KMS-11 (cell line): Measurements from ENCODE around the gene TSC22D3.

Experiments
- H2AFZ ChIP-seq: fragments of 200-600 bp; sonication (generic); 2 replicates; pipeline ENCODE4 v1.6.1; 2016; ENCODE audit warnings: antibody characterized with exemption, mixed run types, low read depth
- H3K27ac ChIP-seq: fragments of 200-600 bp; sonication (generic); 2 replicates; pipeline ENCODE4 v1.6.1; 2016; ENCODE audit warnings: mild to moderate bottlenecking, mixed run types
- H3K27me3 ChIP-seq: fragments of 200-600 bp; sonication (generic); 2 replicates; pipeline ENCODE4 v1.6.1; 2017; ENCODE audit warnings: mild to moderate bottlenecking, low read depth, mixed run types, moderate library complexity; ENCODE audit not compliant: insufficient read depth
- H3K36me3 ChIP-seq: fragments of 200-600 bp; sonication (generic); 2 replicates; pipeline ENCODE4 v1.6.1; 2017; ENCODE audit warnings: mild to moderate bottlenecking, mixed run types; ENCODE audit not compliant: insufficient read depth
- H3K4me1 ChIP-seq: fragments of 200-600 bp; sonication (generic); 2 replicates; pipeline ENCODE4 v1.6.1; 2016; ENCODE audit warnings: mild to moderate bottlenecking, low read depth, mixed run types; ENCODE audit not compliant: poor library complexity, severe bottlenecking
- H3K4me2 ChIP-seq: fragments of 200-600 bp; sonication (generic); 2 replicates; pipeline ENCODE4 v1.7.0; 2016; ENCODE audit warnings: mild to moderate bottlenecking, mixed run types
- H3K4me3 ChIP-seq: fragments of 200-600 bp; sonication (generic); IDR thresholded peaks from 2 replicates; pipeline ENCODE4 v1.6.1; 2017; ENCODE audit warnings: low read depth, low read length, mixed read lengths; ENCODE audit not compliant: insufficient read depth
- H3K79me2 ChIP-seq: fragments of 200-600 bp; sonication (generic); 2 replicates; pipeline ENCODE4 v1.6.1; 2016; ENCODE audit warnings: low read depth, mixed run types; ENCODE audit not compliant: insufficient read depth
- H3K9ac ChIP-seq: fragments of 200-600 bp; sonication (generic); 2 replicates; pipeline ENCODE4 v1.6.1; 2016; ENCODE audit warnings: mild to moderate bottlenecking, mixed run types
- H4K20me1 ChIP-seq: fragments of 200-600 bp; sonication (generic); 2 replicates; pipeline ENCODE4 v1.6.1; 2016; ENCODE audit warnings: mild to moderate bottlenecking, mixed run types; ENCODE audit not compliant: insufficient read depth
- TF ChIP-seq, protein P1 (sequence below): fragments of 200-600 bp; sonication (generic); conservative IDR thresholded peaks from 2 replicates; pipeline ENCODE4 v1.6.1; 2017; ENCODE audit warnings: low read depth, mild to moderate bottlenecking, antibody characterized with exemption, low read length, moderate library complexity, mixed read lengths

Gene TSC22D3

DNA sequence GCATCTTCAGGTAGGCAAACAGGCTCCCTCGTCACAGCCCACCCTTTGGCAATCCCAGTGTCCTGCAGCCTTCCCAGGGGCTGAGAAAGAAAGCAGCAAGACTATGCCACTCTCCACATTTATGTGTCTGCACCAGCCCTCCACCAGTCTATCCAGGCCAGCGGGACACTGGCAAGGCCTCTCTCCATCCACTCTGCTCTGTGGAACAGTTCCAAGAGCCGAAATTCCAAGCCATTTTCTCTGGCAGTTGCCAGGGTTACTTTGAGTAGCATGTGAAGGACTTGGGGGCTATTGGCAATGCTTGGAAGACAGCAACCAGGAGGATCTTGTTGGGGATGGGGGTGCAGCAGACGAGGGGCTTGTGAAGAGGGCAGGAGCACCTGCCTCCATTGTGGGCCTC lies 52.1 kb downstream of the TSC22D3 start:
- Histone ChIP-seq H3K4me1 (peaks cover 11% of the 10 kb centered on the region), H3K36me3 (no peaks in the 10 kb centered on the region), H3K4me2 (no peak overlapping the region), H2AFZ (no peak overlapping the region), H4K20me1 (no peaks in the 10 kb centered on the region), H3K27ac (no peak overlapping the region), H3K27me3 (no peaks in the 10 kb centered on the region), H3K9ac (no peak overlapping the region), H3K79me2 (no peaks in the 10 kb centered on the region), H3K4me3 (no peak overlapping the region)
- TF ChIP-seq, protein P1, sequence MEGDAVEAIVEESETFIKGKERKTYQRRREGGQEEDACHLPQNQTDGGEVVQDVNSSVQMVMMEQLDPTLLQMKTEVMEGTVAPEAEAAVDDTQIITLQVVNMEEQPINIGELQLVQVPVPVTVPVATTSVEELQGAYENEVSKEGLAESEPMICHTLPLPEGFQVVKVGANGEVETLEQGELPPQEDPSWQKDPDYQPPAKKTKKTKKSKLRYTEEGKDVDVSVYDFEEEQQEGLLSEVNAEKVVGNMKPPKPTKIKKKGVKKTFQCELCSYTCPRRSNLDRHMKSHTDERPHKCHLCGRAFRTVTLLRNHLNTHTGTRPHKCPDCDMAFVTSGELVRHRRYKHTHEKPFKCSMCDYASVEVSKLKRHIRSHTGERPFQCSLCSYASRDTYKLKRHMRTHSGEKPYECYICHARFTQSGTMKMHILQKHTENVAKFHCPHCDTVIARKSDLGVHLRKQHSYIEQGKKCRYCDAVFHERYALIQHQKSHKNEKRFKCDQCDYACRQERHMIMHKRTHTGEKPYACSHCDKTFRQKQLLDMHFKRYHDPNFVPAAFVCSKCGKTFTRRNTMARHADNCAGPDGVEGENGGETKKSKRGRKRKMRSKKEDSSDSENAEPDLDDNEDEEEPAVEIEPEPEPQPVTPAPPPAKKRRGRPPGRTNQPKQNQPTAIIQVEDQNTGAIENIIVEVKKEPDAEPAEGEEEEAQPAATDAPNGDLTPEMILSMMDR = no peak

DNA sequence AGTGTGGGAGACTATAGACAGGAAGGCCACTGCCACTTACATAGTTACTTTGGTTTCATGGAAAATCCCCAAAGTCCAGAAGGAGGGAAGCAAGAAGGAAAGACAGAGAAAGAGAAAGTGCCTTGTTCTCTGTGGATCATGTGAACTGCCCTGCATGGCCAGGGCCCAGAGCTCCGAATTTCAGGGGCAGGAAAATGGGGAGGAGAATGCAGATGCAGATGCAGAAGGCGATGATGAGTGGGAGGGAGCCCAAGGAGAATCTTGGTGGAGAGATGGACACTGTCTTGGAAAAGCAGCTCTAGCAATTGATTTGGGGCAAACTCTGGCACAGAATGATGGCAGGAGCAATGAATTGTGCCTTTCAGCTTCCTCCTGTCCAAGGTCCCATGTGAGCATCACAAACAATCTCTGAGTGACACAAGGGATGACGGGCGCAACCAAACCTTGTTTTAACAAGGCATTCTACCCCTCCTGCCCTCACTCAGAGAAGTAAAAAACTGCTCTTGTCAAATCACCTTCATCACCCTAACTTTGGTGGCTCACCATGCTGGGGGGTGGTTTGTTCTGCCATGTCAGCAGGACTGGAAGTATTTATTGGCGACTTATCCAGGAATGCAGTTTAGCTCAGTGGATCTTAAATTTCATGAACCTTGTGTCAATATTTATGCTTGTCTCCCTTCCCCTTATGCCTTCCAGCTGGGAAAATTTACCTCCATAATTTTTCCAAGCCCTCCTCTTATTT lies 53.5 kb downstream of the TSC22D3 start:
- no peaks in the 10 kb centered on the region for H4K20me1 ChIP-seq
- H3K27me3 ChIP-seq = no peaks in the 10 kb centered on the region
- H2AFZ ChIP-seq = no peak overlapping the region
- no peak overlapping the region for H3K4me2 ChIP-seq
- H3K27ac ChIP-seq = no peak overlapping the region
- no peak overlapping the region for H3K4me3 ChIP-seq
- H3K9ac ChIP-seq = no peak overlapping the region
- H3K4me1 ChIP-seq = peaks cover 22% of the 10 kb centered on the region
- TF ChIP-seq, protein P1 = no peak
- H3K36me3 ChIP-seq = no peaks in the 10 kb centered on the region
- no peaks in the 10 kb centered on the region for H3K79me2 ChIP-seq

DNA sequence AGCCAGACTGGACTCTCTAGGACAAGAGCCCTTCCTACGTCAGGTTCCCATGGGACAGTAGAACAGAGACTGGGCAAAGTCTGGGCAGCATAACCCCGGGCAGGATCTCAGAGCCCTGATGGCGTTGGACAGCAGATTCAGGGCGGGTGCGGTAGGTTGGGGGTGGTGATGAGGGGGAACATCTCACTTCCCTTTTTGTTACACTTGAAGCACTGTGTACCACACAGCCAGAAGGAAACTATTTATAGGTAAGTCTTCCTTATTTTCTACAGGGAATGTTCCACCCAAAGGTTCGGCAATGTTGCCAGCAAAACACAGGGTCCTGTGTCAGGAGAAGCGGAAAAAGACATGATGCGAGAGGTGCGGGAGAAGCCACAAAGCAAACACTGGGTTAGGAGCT lies 54.3 kb downstream of the TSC22D3 start:
- Histone ChIP-seq H3K4me1 (peaks cover 23% of the 10 kb centered on the region), H2AFZ (no peak overlapping the region), H3K27me3 (no peaks in the 10 kb centered on the region), H3K36me3 (no peaks in the 10 kb centered on the region), H3K27ac (no peak overlapping the region), H4K20me1 (no peaks in the 10 kb centered on the region), H3K9ac (no peak overlapping the region), H3K79me2 (peaks cover 3% of the 10 kb centered on the region; the same call in 1 of the 2 replicates), H3K4me3 (no peak overlapping the region), H3K4me2 (no peak overlapping the region)
- TF ChIP-seq, protein P1 = no peak

DNA sequence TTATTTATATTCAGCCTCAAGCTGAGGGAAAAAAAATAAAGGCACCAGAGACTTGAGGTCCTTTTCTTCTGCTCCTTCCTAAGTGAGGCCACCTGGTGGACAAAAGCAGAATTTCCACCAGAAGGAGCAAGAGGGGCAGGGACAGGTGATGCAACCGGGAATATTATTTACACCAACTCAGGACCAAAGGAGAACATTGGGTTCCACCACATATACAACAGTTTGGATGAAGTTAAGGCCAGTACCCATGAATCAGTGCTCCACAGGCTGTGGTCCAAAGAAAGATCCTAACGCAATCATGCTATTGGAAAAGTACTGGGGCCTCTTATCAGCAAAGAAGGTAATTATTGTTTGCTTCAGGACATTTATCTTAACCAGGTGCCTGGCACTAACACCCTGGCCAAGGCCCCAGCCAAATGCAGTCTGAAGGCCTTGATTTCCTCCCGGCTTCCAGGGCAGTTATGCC lies 57.4 kb downstream of the TSC22D3 start:
- Histone ChIP-seq H3K9ac (no peak overlapping the region), H2AFZ (no peak overlapping the region), H3K4me3 (no peak overlapping the region), H4K20me1 (no peaks in the 10 kb centered on the region), H3K27me3 (no peaks in the 10 kb centered on the region), H3K79me2 (peaks cover 19% of the 10 kb centered on the region), H3K27ac (no peak overlapping the region), H3K4me2 (peak overlapping the region; percentile 96; the same call in 1 of the 2 replicates), H3K36me3 (no peaks in the 10 kb centered on the region), H3K4me1 (peaks cover 46% of the 10 kb centered on the region)
- TF ChIP-seq, protein P1 = peak; percentile 82
